GM21717 (cell line): ENCODE data around the gene ADORA2B.
A peak's percentile ranks its signal among the peaks of the same experiment; 100 is the strongest.
"Not testable (repeated sequence)": the region's sequence is repeated elsewhere in the genome, so short reads cannot be mapped to it uniquely, and the experiment has no call there.

ENCODE experiments used
- ATAC-seq: cut with Tn5 transposase; IDR thresholded peaks from one replicate; pipeline ENCODE4 v1.9.1; 2021; ENCODE audit warnings: mild to moderate bottlenecking, moderate library complexity; ENCODE audit not compliant: unreplicated experiment

Gene ADORA2B

GRCh38 chr17:15979013-15979412 lies 34.1 kb downstream of the ADORA2B start:
- ATAC-seq = not testable (repeated sequence)

DNA sequence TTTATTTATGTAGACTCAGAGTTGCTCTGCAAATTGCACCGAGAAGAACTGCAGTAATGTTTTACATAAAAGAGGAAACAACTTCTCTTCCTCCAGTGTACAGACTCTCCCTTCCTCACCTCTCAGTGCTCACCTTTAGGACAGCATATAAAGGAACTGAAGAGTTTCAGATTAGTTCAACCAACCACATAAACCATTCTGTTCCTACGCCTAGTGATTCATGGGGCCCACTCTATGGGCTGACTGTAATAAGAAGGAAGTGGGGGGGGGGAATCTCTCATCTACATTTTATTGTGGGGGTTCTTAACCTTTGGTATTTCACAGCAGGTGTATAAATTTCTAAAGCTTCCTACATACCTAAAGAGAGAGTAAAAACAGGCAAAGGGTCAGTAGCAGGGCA lies 36.3 kb downstream of the ADORA2B start:
- peak; percentile 89 for ATAC-seq

DNA sequence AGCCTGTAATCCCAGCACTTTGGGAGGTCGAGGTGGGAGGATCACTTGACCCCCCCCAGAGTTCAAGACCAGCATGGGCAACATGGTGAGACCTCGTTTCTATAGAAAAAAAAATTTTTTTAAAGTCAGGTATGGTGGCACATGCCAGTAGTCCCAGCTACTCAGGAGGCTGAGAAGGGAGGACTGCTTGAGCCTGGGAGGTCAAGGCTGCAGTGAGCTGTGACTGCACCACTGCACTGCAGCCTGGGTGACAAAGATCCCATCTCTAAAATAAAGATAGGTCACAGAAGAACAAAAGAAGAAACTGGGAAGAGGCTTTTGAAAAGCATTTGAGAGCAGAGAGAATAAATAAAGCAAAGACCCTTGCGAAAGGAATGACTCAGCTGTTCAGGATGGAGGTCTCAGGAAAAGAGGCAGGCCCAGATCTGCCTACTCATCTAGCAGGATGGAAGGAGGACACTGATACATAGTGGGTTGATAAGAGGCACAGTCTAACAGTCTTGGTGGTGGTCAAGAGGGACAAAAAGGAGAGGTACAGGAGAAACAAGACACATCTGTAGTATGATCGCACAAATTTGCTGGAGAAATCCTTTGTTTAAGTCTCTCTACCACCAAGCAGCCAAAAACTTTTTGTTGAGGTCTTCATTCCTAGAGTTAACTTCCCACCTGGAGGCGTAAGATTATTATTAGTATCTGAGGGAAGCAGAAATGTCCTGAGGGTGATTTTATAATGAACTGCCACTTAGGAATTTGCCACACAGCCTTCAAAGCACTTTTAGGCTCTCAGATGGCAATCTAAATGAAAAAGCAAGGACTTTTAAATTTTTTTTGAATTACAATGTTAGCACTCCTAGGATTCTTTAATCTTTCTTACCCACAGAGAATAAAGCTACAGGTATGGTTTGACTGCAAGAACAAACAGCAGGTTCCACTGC lies 37.0 kb downstream of the ADORA2B start:
- no peak for ATAC-seq

DNA sequence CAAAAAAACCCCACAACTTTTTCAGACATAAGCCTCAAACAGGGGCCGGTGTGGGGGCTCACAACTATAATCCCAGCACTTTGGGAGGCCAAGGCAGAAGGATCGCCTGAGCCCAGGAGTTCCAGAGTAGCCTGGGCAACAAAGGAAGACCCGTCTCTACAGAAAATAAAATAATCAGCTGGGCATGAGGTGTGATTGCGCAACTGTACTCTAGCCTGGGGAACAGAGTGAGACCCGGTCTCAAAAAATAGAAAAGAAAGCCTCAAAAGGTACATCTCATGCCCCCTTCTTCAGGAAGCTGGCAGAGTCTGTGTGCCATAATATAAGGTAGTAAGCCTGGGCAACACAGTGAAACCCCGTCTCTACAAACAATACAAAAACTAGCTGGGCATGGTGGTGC lies 51.4 kb downstream of the ADORA2B start:
- ATAC-seq = no peak

DNA sequence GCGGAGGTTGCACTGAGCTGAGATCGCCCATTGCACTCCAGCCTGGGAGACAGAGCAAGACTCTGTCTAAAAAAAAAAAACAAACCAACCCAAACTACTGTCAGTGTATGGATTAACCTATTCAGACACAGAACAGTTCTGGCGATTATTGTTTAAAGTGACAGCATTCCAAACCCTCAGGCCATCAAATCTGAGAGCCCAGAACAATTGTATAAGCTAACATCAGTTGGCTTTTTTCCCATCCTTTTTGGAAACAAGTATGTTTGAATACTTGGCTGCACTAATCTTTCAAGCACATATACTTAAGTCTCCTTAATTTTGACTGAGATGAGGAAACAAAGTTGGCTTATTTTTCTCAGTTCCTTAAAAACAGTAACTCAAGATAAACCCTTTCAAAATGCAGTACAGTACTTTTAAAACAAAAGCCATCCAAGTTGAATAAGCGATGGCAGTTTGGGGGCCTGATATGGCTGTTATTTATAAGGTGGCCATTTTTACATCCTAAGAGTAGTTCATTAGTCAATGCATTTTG lies 53.2 kb downstream of the ADORA2B start:
- ATAC-seq = no peak

- ATAC-seq = peak; percentile 95
Observed at GRCh38 chr17:15999141-15999973, 54.4 kb downstream of the ADORA2B start, which contains the start of the genes TTC19 and ZSWIM7. TSS of gene TTC19 (plus strand) at chr17:15999824. CDS start at chr17:15999849, 25 bp downstream. TSS of gene ZSWIM7 (minus strand) at chr17:15999704. CDS start at chr17:15999594, 110 bp downstream.

DNA sequence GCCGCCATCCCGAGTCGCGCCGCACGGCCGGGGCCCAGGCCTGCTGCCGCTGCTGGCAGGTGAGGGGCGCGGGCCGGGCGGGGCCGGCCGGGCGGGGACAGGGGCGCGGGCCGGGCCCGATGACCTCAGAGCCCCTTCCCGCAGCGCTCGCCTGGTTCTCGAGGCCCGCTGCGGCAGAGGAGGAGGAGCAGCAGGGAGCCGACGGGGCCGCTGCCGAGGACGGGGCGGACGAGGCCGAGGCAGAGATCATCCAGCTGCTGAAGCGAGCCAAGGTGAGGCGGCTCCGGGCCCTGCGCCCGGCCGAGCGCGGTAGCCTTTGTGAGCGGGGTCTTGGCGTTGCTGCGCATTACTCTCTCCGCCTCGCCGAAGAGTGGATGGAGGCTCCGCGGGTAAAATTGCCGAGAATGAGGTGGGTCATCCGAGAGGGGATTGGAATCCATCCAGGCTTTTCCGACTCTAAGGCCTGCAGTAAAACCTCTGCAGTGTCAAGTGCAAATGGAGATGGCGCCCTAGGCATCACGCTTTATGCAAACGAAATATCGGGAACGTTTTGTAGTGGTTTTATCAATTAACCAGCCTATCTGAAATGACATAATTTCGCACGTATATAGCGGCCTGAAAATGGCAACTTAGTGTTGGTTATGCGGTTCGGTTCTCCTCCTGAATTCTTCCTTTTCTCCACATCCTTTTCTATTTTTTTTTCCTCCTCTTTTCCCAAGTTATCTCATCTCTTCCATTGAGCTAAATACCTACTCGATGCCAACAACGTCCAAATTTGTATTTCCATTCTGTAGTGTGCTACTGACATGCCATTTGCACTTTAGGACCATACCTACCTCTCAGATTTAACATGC lies 55.3 kb downstream of the ADORA2B start:
- ATAC-seq = peak; percentile 35

DNA sequence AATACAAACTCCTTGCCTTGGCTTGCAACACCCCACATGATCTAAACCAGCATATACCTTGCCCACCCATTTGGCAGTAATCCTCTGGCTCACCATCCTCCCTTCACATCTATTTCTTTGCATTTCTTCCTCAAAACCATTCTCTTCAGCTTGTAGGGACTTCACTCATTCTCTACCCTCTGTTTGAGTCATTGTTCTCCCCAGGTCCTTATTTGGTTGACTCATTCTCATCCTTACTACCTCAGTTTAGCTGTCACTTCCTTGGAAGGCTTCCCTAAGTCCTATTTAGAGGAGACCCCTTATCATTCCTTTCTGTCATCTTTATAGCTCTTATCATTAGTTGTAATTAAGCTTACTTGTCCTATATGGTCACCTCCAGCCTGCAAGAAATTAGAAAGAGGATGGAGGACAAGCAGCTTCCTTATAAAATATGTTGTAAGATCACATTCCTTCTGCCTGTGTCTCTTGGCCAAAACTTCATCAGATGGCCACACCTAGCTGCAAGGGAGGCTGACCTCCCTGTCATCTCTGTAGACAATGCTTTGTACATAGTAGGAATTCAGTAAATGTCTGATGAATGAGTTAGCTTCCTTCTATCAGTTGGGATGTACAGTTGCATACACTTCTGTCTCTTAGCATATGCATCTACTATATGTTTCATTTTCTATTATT lies 56.4 kb downstream of the ADORA2B start:
- no peak for ATAC-seq

- no peak for ATAC-seq
Observed at GRCh38 chr17:16002708-16003260, 57.9 kb downstream of the ADORA2B start.

DNA sequence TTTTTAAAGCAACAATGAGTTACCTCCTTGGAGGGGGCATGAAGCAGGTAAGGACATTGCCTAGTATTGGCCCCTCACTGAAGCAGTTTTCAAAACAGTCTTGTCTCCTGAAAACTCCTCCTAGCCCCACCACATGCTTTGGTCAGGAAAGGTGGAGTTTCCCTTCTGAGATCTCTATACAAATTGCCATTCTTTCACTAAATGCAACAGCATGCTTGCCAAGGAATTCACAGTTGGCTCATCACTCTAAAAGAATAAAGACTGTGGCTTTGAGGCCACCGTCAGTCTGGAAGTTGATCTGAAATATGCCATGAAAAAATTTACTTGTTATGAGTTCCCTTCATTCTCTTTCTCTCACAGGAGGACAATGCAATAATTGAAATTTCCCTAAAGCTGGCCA lies 58.9 kb downstream of the ADORA2B start:
- ATAC-seq = no peak

GRCh38 chr17:16005636-16006035 lies 60.7 kb downstream of the ADORA2B start:
- no peak for ATAC-seq

DNA sequence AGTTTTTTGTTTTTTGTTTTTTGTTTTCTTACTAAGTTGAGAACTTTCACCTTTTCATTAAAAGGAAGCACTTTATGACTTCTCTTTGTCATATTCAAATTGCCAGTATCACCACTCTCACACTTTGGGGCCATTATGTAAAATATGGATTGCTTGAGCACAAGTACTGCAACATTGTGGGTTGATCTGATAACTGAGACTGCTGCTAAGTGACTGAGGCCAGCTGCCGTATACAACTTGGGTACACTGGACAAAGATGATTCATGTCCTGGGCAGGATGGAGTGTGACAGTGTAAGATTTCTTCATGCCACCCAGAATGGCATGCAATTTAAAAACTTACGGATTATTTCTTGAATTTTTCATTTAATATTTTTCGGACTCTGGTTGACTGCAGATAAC lies 62.5 kb downstream of the ADORA2B start:
- no peak for ATAC-seq

DNA sequence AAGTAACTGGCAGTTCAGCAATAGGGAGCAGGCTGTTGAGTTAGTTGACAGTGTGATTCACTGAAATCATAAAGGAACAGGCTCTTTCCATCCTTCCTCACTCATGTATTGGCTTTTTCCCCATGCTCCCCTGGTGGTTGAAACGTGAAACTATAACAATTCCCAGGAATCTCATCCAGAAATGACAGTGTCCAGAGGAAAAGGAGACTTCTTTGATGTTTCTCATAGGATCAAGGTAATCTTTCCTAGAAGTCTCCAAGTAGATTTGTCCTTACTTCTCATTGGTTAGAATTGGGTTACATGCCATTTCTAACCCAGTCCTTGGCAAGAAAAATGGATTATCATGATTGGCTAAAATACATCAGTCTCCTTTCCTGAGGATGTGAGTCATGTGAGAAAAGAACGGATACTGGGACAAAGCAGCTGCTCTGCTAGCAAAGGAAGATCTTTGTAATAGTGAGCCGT lies 69.0 kb downstream of the ADORA2B start:
- ATAC-seq = no peak

- no peak for ATAC-seq
Observed at GRCh38 chr17:16019347-16019746, 74.4 kb downstream of the ADORA2B start.

DNA sequence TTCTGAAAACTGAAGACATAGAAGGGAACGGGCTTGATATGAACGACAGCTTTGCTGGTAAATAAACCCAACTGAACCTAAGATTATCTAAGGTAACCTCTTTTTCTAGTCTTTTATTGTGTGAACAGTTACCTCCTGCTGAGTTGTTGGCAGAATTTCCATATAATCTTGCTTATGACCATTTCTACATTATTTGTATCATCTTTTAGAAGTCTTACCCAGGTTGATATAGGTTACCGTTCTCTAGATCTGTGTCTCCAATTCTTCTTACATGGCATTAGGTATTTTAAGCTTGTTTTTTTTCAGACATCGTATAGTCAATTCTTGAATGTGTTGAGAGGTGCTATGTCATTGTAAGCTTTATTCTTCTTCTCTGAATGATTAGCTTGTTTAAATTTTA lies 79.0 kb downstream of the ADORA2B start:
- ATAC-seq = no peak

DNA sequence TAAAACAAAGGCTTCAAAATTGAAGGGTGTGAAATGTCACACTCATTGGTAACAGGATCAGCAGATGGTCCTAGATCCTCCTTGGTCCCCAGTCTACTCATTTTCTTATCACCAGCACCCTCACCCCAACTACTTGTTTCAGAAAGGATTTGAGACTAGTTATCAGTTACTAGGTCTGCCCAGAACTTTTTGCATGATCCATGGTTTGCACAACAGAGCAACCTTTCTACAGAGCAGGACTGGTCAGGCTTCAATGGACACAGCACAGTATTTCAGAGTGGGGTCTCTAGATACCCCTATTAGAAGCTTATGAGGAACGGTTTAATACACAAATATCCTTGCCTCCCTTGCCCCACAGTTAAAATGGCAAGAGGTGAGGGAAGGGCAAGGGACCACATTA lies 80.3 kb downstream of the ADORA2B start:
- no peak for ATAC-seq
